IMR-90 (cell line): Measurements from ENCODE around the gene SLC7A10. TPM values are rescaled to one million over a fixed set of nuclear protein-coding genes. Genes with fewer than 3 reads are reported as not detected.

ENCODE experiments used
- ATAC-seq: fragments of 200-7000 bp; cut with Tn5 transposase; 2 replicates; pipeline ENCODE4 v1.9.1; 2020; ENCODE audit warnings: low read depth, mild to moderate bottlenecking, moderate library complexity
- BruUV-seq: library from RNA; stranded (reverse); fragments of 400-500 nt; replicated peaks from 2 replicates; lab custom pipeline; 2021; lab: Mats Ljungman, UMichigan
- CTCF ChIA-PET: fragments of 300-600 bp; formaldehyde crosslinking; extraction: SDS; loops from one replicate; lab custom pipeline; 2021; ENCODE audit warnings: antibody characterized with exemption; lab: Yijun Ruan, JAX
- POLR2A ChIA-PET: fragments of 300-600 bp; sonication (Branson Sonifier 250); formaldehyde crosslinking; loops from one replicate; lab custom pipeline; 2022; ENCODE audit warnings: antibody characterized with exemption; ENCODE audit not compliant: unreplicated experiment; lab: Charles Lee
- DNase-seq: peaks from one replicate; pipeline ENCODE4 v3.0.0; 2013
- H2AFZ ChIP-seq: replicated peaks from 2 replicates; pipeline ENCODE3; 2013; ENCODE audit warnings: low read length, mild to moderate bottlenecking; ENCODE audit not compliant: poor library complexity
- H2AK5ac ChIP-seq: 2 replicates; pipeline ENCODE4 v1.6.1; 2013; ENCODE audit warnings: low read depth, low read length, inconsistent platforms
- H2AK9ac ChIP-seq: replicated peaks from 2 replicates; pipeline ENCODE3; 2013; ENCODE audit warnings: mild to moderate bottlenecking, low read depth, low read length, moderate library complexity; ENCODE audit not compliant: poor library complexity
- H2BK120ac ChIP-seq: 2 replicates; pipeline ENCODE4 v1.6.1; 2013; ENCODE audit warnings: low read depth, low read length, inconsistent platforms
- H2BK15ac ChIP-seq: 3 replicates; pipeline ENCODE4 v1.6.1; 2013; ENCODE audit warnings: low read depth, low read length, inconsistent platforms
- H2BK20ac ChIP-seq: 2 replicates; pipeline ENCODE4 v1.6.1; 2013; ENCODE audit warnings: low read depth, mild to moderate bottlenecking, inconsistent platforms, low read length, moderate library complexity
- H2BK5ac ChIP-seq: 2 replicates; pipeline ENCODE4 v1.6.1; 2013; ENCODE audit warnings: mild to moderate bottlenecking, low read depth, low read length, inconsistent platforms; ENCODE audit not compliant: poor library complexity, severe bottlenecking
- H3K14ac ChIP-seq: replicated peaks from 2 replicates; pipeline ENCODE4 v1.6.1; 2013; ENCODE audit warnings: low read depth, low read length, inconsistent platforms
- H3K18ac ChIP-seq: 2 replicates; pipeline ENCODE4 v1.6.1; 2013; ENCODE audit warnings: low read depth, low read length, control low read depth
- H3K23ac ChIP-seq: 2 replicates; pipeline ENCODE4 v1.6.1; 2013; ENCODE audit warnings: low read depth, low read length, inconsistent platforms
- H3K27ac ChIP-seq: 2 replicates; pipeline ENCODE4 v1.5.1; 2013; ENCODE audit warnings: mild to moderate bottlenecking, control low read depth, low read length; ENCODE audit not compliant: insufficient read depth
- H3K27me3 ChIP-seq: 2 replicates; pipeline ENCODE4 v1.6.1; 2013; ENCODE audit warnings: low read length; ENCODE audit not compliant: control insufficient read depth, insufficient read depth
- H3K36me3 ChIP-seq: 2 replicates; pipeline ENCODE4 v1.6.1; 2013; ENCODE audit warnings: low read length, mixed read lengths; ENCODE audit not compliant: control insufficient read depth, insufficient read depth
- H3K4ac ChIP-seq: 2 replicates; pipeline ENCODE4 v1.6.1; 2013; ENCODE audit warnings: low read depth, low read length, inconsistent platforms
- H3K4me1 ChIP-seq: 2 replicates; pipeline ENCODE4 v1.6.1; 2013; ENCODE audit warnings: low read length, mixed read lengths; ENCODE audit not compliant: control insufficient read depth, insufficient read depth
- H3K4me2 ChIP-seq: 2 replicates; pipeline ENCODE4 v1.6.1; 2013; ENCODE audit warnings: low read depth, mild to moderate bottlenecking, control low read depth, low read length, moderate library complexity
- H3K4me3 ChIP-seq: 2 replicates; pipeline ENCODE4 v1.5.1; 2013; ENCODE audit warnings: low read depth, mild to moderate bottlenecking, control low read depth, low read length, moderate library complexity; ENCODE audit not compliant: insufficient read depth
- H3K56ac ChIP-seq: 2 replicates; pipeline ENCODE4 v1.6.1; 2013; ENCODE audit warnings: low read length, inconsistent platforms; ENCODE audit not compliant: insufficient read depth; ENCODE audit errors: extremely low read depth
- H3K79me1 ChIP-seq, 2 experiments: 2 replicates each; pipeline ENCODE4 v1.6.1; 2013; ENCODE audit warnings: low read length in 2 of 2, inconsistent platforms in 1 of 2, low read depth in 1 of 2
- H3K9ac ChIP-seq: 2 replicates; pipeline ENCODE4 v1.6.1; 2013; ENCODE audit warnings: low read depth, low read length, control low read depth
- H3K9me1 ChIP-seq: 2 replicates; pipeline ENCODE4 v1.6.1; 2013; ENCODE audit warnings: low read length, inconsistent platforms; ENCODE audit not compliant: insufficient read depth
- H3K9me3 ChIP-seq: 2 replicates; pipeline ENCODE4 v1.6.1; 2013; ENCODE audit warnings: low read length; ENCODE audit not compliant: control insufficient read depth, insufficient read depth
- H4K20me1 ChIP-seq: 2 replicates; pipeline ENCODE4 v1.6.1; 2013; ENCODE audit warnings: low read length, inconsistent platforms; ENCODE audit not compliant: insufficient read depth
- H4K5ac ChIP-seq: 2 replicates; pipeline ENCODE4 v1.6.1; 2013; ENCODE audit warnings: mild to moderate bottlenecking, low read depth, low read length, control low read depth
- H4K8ac ChIP-seq, 2 experiments: 2 replicates each; pipeline ENCODE4 v1.6.1; 2013; ENCODE audit warnings: low read depth in 2 of 2, low read length in 2 of 2, control low read depth in 1 of 2, inconsistent platforms in 1 of 2
- H4K91ac ChIP-seq: 2 replicates; pipeline ENCODE4 v1.6.1; 2013; ENCODE audit warnings: low read depth, low read length, inconsistent platforms; ENCODE audit not compliant: insufficient read depth
- CEBPB ChIP-seq: IDR thresholded peaks from 2 replicates; pipeline ENCODE4 v1.6.1; 2012; ENCODE audit warnings: low read depth, low read length, improper control_type of control experiment
- MAFK ChIP-seq: IDR thresholded peaks from 2 replicates; pipeline ENCODE4 v1.6.1; 2012; ENCODE audit warnings: low read depth, low read length, improper control_type of control experiment
- WGBS, 2 experiments: methylation state at CpG; one replicate each; pipeline versions ENCODE4 v1.1.5 to v1.1.7; 2013; ENCODE audit warnings: missing lambda C conversion rate in 2 of 2; ENCODE audit not compliant: insufficient read length in 1 of 2; ENCODE audit errors: extremely low coverage in 2 of 2; 5-methylcytosine and 5-hydroxymethylcytosine counted together
- dilution Hi-C: fragments of 300-500 bp; cut with HindIII; formaldehyde crosslinking; loops from one replicate; pipeline ENCODE4 v1.14.3; 2018; ENCODE audit warnings: low sequenced_read_pairs; ENCODE audit not compliant: unreplicated experiment
- in situ Hi-C: fragments of 300-500 bp; cut with MboI; formaldehyde crosslinking; loops from 3 replicates; pipeline ENCODE4 v1.14.3; 2019; ENCODE audit warnings: low sequenced_read_pairs, inconsistent platforms, mixed read lengths
- intact Hi-C: fragments of 100-400 bp; cut with micrococcal nuclease; formaldehyde crosslinking; loops from 2 replicates; pipeline ENCODE4 v1.10.0; 2022
- polyA plus RNA-seq, 3 experiments: library from polyadenylated mRNA; depleted of rRNA; stranded (reverse); fragments of >200 nt; gene quantifications; 2 replicates each; pipeline ENCODE4 v1.2.3, GENCODE V29; 2012; ENCODE audit warnings: low replicate concordance in 1 of 3
- total RNA-seq: library from RNA; depleted of rRNA; stranded (reverse); fragments of >200 nt; gene quantifications from 2 replicates; pipeline ENCODE4 v1.2.3, GENCODE V29; 2012

SLC7A10 gene
- total and polyA plus RNA-seq, 2 of the 4 experiments (the other 2 are of a cell fraction), result not detected

GRCh38 chr19:33260628-33261418, 35.2 kb upstream of the SLC7A10 start:
- ChIA-PET CTCF (no interaction called here), POLR2A (no interaction called here)
- Histone ChIP-seq H3K79me1 (no peaks in the 10 kb centered on the region), H4K20me1 (no peaks in the 10 kb centered on the region), H3K4me3 (no peak overlapping the region), H3K27me3 (peaks cover 15% of the 10 kb centered on the region), H2BK20ac (no peak overlapping the region), H2BK120ac (no peak overlapping the region), H2AFZ (no peak overlapping the region), H2AK5ac (no peak overlapping the region), H3K56ac (no peak overlapping the region), H3K14ac (no peak overlapping the region), H3K9me1 (no peaks in the 10 kb centered on the region), H3K4me1 (no peaks in the 10 kb centered on the region), H2BK5ac (no peak overlapping the region), H3K36me3 (no peaks in the 10 kb centered on the region), H4K91ac (no peak overlapping the region), H3K4ac (no peak overlapping the region), H3K18ac (no peak overlapping the region), H2AK9ac (no peak overlapping the region), H3K4me2 (no peak overlapping the region), H3K27ac (no peak overlapping the region), H2BK15ac (no peak overlapping the region), H4K8ac (no peak overlapping the region), H3K9ac (no peak overlapping the region), H4K5ac (no peak overlapping the region), H3K9me3 (peaks cover 2% of the 10 kb centered on the region), H3K23ac (no peak overlapping the region)
- dilution Hi-C loops (no loop called here), in situ Hi-C loops (no loop called here), intact Hi-C loops (no loop called here)
- DNase-seq (no peak), ATAC-seq (no peak)
- TF ChIP-seq CEBPB (no peak), MAFK (no peak)
- BruUV-seq, result no TSS peak
- 58% methylated on average over 6 of the region's 24 CpGs; no CpG with 5 or more reads in 1 of the 2 experiments for WGBS, 2 experiments
